K562 (cell line): ENCODE results near the gene CD93. TPM values are rescaled to one million over a fixed set of nuclear protein-coding genes. Genes with fewer than 3 reads are reported as not detected.
A peak's percentile ranks its signal among the peaks of the same experiment; 100 is the strongest.

Source experiments
- CBFA2T3 ChIP-seq: fragments of 450-650 bp; IDR thresholded peaks from 2 replicates; pipeline ENCODE4 v1.6.1; 2017
- CBX2 ChIP-seq: fragments of 200-600 bp; sonication (generic); IDR thresholded peaks from one replicate; pipeline ENCODE4 v1.6.1; 2012; ENCODE audit warnings: mild to moderate bottlenecking, low read length, inconsistent platforms; ENCODE audit not compliant: insufficient read depth, poor library complexity, severe bottlenecking
- CCAR2 ChIP-seq: fragments of 200-400 bp; formaldehyde crosslinking; IDR thresholded peaks from 2 replicates; pipeline ENCODE4 v1.6.1; 2017; ENCODE audit warnings: mild to moderate bottlenecking, low read depth, low read length
- E2F3 ChIP-seq: fragments of 250-450 bp; sonication (Bioruptor Pico); IDR thresholded peaks from 2 replicates; pipeline ENCODE4 v1.4.0; 2020; ENCODE audit warnings: mild to moderate bottlenecking
- ELF1 ChIP-seq: fragments of 200-800 bp; sonication (Bioruptor generic); IDR thresholded peaks from 2 replicates; pipeline ENCODE4 v1.6.1; 2016; ENCODE audit warnings: missing genetic modification characterization, missing compliant biosample characterization
- EWSR1 ChIP-seq: fragments of 450-650 bp; IDR thresholded peaks from 2 replicates; pipeline ENCODE4 v1.6.1; 2018; ENCODE audit warnings: borderline replicate concordance, mild to moderate bottlenecking, low read depth, moderate library complexity; ENCODE audit not compliant: partially characterized antibody
- HDAC6 ChIP-seq: IDR thresholded peaks from 2 replicates; pipeline ENCODE4 v1.6.1; 2012; ENCODE audit warnings: low read depth, mild to moderate bottlenecking, control low read depth, inconsistent platforms, low read length, moderate library complexity
- MXI1 ChIP-seq: IDR thresholded peaks from 2 replicates; pipeline ENCODE4 v1.6.1; 2011; ENCODE audit warnings: low read depth, mild to moderate bottlenecking, improper control_type of control experiment, low read length
- NCOA6 ChIP-seq: fragments of 450-650 bp; IDR thresholded peaks from 2 replicates; pipeline ENCODE4 v1.6.1; 2017; ENCODE audit warnings: mild to moderate bottlenecking
- PML ChIP-seq: IDR thresholded peaks from 2 replicates; pipeline ENCODE4 v1.6.1; 2012; ENCODE audit warnings: low read length, inconsistent platforms
- PPARD ChIP-seq: fragments of 250-450 bp; sonication (Bioruptor Pico); IDR thresholded peaks from 2 replicates; pipeline ENCODE4 v1.8.0; 2022; ENCODE audit warnings: inconsistent platforms, mild to moderate bottlenecking, moderate library complexity
- PRPF4 ChIP-seq: fragments of 200-400 bp; formaldehyde crosslinking; IDR thresholded peaks from one replicate; pipeline ENCODE4 v1.6.1; 2017; ENCODE audit warnings: low read length, low read depth, mild to moderate bottlenecking; ENCODE audit not compliant: insufficient read depth, poor library complexity, severe bottlenecking
- SETDB1 ChIP-seq: IDR thresholded peaks from one replicate; pipeline ENCODE4 v1.6.1; 2012; ENCODE audit warnings: low read length, control low read depth, inconsistent platforms
- SPI1 ChIP-seq: IDR thresholded peaks from 2 replicates; pipeline ENCODE4 v1.6.1; 2011; ENCODE audit warnings: low read depth, low read length, control low read depth, borderline replicate concordance
- ZNF431 ChIP-seq: sonication (generic); formaldehyde crosslinking; IDR thresholded peaks from 2 replicates; pipeline ENCODE4 v1.8.0; 2022; ENCODE audit warnings: mild to moderate bottlenecking, missing genetic modification reagents
- ZNF696 ChIP-seq: fragments of 250-450 bp; sonication (Bioruptor Pico); conservative IDR thresholded peaks from 2 replicates; pipeline ENCODE4 v1.4.0; 2020; ENCODE audit warnings: mild to moderate bottlenecking, moderate library complexity
- polyA plus RNA-seq, 8 experiments: library from polyadenylated mRNA; depleted of rRNA in 4 of 8; stranded (reverse) in 5 of 8; unstranded in 3 of 8; fragments of >200 nt; fragmentation: Nextera tagmentation in 2 of 8; fragmentation: Illumina TruSeq in 1 of 8; extraction: Ambion mirVana in 2 of 8; extraction: Trizol in 1 of 8; gene quantifications; 2 replicates each; pipeline versions ENCODE4 v1.2.1 to v1.2.3, GENCODE V29; 2011 to 2014; ENCODE audit warnings: inconsistent platforms in 1 of 8, missing spikeins in 1 of 8
- total RNA-seq, 7 experiments: library from RNA; depleted of rRNA in 6 of 7; stranded (reverse); fragments of >200 nt in 6 of 7; fragmentation: Illumina TruSeq in 2 of 7; extraction: Trizol in 2 of 7; gene quantifications; 2 replicates each; pipeline versions ENCODE4 v1.2.1 to v1.2.3, GENCODE V29; 2011 to 2021; ENCODE audit warnings: low replicate concordance in 1 of 7
- TF ChIP-seq, protein P1 (sequence below), 2 experiments: fragments of 450-650 bp in 1 of 2; sonication (generic) in 1 of 2; formaldehyde crosslinking in 1 of 2; IDR thresholded peaks in 1 of 2; conservative IDR thresholded peaks in 1 of 2; 2 replicates each; pipeline versions ENCODE4 v1.6.1 to v1.8.1; 2016 to 2023; ENCODE audit warnings: mild to moderate bottlenecking in 2 of 2, moderate library complexity in 2 of 2, inconsistent platforms in 1 of 2, missing genetic modification reagents in 1 of 2
- TF ChIP-seq, protein P2 (sequence below): fragments of 450-650 bp; IDR thresholded peaks from 2 replicates; pipeline ENCODE4 v1.6.1; 2017; ENCODE audit warnings: antibody characterized with exemption
- TF ChIP-seq, protein P3 (sequence below): fragments of 150-350 bp; conservative IDR thresholded peaks from 2 replicates; pipeline ENCODE4 v1.6.1; 2014; ENCODE audit warnings: low read length
- TF ChIP-seq, protein P4 (sequence below): sonication (generic); formaldehyde crosslinking; IDR thresholded peaks from 2 replicates; pipeline ENCODE4 v1.8.0; 2022; ENCODE audit warnings: missing genetic modification reagents, mild to moderate bottlenecking, borderline replicate concordance

Gene CD93
- total and polyA plus RNA-seq, 9 of the 15 experiments (the other 6 are each of a cell fraction or from before 2014, with no cell fraction given): 0.03 to 0.20 (median 0.05) TPM

DNA sequence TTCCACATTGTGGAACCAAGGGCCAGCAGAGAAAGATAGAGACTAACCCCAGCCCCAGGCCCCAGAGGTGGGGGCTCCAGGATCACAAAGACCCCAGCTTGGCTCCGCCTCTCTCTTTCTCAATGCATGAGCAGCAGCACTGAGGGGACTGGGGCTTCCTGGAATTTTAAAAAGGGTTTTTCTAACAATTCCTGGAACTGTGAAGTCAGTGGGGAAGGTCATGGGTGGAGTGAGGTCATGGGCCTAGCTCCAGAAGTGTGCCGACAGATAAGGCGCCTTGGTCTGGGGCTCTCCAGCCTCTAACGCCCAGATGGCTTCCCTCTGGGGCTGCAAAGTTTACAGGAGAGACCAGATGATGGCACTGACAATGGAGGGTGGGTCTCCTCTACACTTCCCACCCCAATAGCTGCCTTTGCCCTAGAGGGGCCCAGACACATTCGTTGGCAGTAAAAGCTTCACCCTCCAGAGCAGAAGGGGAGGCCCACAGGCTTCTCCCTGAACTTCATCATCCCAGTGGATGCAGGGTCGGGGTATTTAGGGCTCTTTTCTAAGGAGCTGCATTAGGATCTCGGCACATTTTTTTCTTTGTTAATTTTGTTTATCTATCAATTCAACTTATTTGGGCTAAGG lies 46.9 kb upstream of the CD93 start (continued):
- TF ChIP-seq, protein P1, sequence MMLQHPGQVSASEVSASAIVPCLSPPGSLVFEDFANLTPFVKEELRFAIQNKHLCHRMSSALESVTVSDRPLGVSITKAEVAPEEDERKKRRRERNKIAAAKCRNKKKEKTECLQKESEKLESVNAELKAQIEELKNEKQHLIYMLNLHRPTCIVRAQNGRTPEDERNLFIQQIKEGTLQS (IDR thresholded peaks at IDR 0.05): peak; percentile 83
- TF ChIP-seq, protein P1 (CRISPR knock-in tag; conservative IDR thresholded peaks at IDR 0.05): no peak
- no peak for TF ChIP-seq HDAC6
- peak; percentile 95 for TF ChIP-seq CBFA2T3
- TF ChIP-seq CBX2: no peak
- no peak for TF ChIP-seq SETDB1
- no peak for TF ChIP-seq PRPF4
- no peak for TF ChIP-seq CCAR2
- no peak for TF ChIP-seq ZNF431 (CRISPR knock-in tag)
- TF ChIP-seq ZNF696 (CRISPR knock-in tag): no peak
- TF ChIP-seq, protein P2, sequence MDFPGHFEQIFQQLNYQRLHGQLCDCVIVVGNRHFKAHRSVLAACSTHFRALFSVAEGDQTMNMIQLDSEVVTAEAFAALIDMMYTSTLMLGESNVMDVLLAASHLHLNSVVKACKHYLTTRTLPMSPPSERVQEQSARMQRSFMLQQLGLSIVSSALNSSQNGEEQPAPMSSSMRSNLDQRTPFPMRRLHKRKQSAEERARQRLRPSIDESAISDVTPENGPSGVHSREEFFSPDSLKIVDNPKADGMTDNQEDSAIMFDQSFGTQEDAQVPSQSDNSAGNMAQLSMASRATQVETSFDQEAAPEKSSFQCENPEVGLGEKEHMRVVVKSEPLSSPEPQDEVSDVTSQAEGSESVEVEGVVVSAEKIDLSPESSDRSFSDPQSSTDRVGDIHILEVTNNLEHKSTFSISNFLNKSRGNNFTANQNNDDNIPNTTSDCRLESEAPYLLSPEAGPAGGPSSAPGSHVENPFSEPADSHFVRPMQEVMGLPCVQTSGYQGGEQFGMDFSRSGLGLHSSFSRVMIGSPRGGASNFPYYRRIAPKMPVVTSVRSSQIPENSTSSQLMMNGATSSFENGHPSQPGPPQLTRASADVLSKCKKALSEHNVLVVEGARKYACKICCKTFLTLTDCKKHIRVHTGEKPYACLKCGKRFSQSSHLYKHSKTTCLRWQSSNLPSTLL: 0 out of 2 replicates have a peak, but pooled peaks have one; percentile 8
- TF ChIP-seq, protein P3, sequence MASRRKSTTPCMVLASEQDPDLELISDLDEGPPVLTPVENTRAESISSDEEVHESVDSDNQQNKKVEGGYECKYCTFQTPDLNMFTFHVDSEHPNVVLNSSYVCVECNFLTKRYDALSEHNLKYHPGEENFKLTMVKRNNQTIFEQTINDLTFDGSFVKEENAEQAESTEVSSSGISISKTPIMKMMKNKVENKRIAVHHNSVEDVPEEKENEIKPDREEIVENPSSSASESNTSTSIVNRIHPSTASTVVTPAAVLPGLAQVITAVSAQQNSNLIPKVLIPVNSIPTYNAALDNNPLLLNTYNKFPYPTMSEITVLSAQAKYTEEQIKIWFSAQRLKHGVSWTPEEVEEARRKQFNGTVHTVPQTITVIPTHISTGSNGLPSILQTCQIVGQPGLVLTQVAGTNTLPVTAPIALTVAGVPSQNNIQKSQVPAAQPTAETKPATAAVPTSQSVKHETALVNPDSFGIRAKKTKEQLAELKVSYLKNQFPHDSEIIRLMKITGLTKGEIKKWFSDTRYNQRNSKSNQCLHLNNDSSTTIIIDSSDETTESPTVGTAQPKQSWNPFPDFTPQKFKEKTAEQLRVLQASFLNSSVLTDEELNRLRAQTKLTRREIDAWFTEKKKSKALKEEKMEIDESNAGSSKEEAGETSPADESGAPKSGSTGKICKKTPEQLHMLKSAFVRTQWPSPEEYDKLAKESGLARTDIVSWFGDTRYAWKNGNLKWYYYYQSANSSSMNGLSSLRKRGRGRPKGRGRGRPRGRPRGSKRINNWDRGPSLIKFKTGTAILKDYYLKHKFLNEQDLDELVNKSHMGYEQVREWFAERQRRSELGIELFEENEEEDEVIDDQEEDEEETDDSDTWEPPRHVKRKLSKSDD: no peak
- TF ChIP-seq MXI1: no peak
- TF ChIP-seq ELF1: peak; percentile 40; the same call in 1 of the 2 replicates
- TF ChIP-seq, protein P4, sequence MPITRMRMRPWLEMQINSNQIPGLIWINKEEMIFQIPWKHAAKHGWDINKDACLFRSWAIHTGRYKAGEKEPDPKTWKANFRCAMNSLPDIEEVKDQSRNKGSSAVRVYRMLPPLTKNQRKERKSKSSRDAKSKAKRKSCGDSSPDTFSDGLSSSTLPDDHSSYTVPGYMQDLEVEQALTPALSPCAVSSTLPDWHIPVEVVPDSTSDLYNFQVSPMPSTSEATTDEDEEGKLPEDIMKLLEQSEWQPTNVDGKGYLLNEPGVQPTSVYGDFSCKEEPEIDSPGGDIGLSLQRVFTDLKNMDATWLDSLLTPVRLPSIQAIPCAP (CRISPR knock-in tag): no peak
- TF ChIP-seq PML: peak; percentile 80
- TF ChIP-seq NCOA6: peak; percentile 45; the same call in 1 of the 2 replicates
- no peak for TF ChIP-seq EWSR1
- TF ChIP-seq SPI1: 0 out of 2 replicates have a peak, but pooled peaks have one; percentile 0
- TF ChIP-seq PPARD: no peak
- TF ChIP-seq E2F3: no peak
